Neural cell (in vitro differentiated cells): ENCODE measurements around the gene CNP. TPM values are rescaled to one million over a fixed set of nuclear protein-coding genes. Genes with fewer than 3 reads are reported as not detected.

Experiments used
- H2AFZ ChIP-seq: fragments of 200-600, 300-800 bp; sonication (generic), shearing (Covaris generic); 2 replicates; pipeline ENCODE4 v1.6.0; 2014; ENCODE audit warnings: low read depth, mild to moderate bottlenecking, antibody characterized with exemption, low read length, moderate library complexity
- H3F3A ChIP-seq: fragments of 200-600 bp; shearing (Covaris generic); 2 replicates; pipeline ENCODE4 v1.6.1; 2016; ENCODE audit warnings: mild to moderate bottlenecking, moderate library complexity, mixed read lengths, antibody characterized with exemption, low read length; ENCODE audit not compliant: insufficient read depth, poor library complexity, severe bottlenecking
- H3K27ac ChIP-seq: fragments of 200-600, 300-800 bp; sonication (generic), shearing (Covaris generic); 2 replicates; pipeline ENCODE4 v1.5.1; 2014; ENCODE audit warnings: mild to moderate bottlenecking, low read length, moderate library complexity
- H3K27me3 ChIP-seq: fragments of 300-800, 200-600 bp; sonication (generic), shearing (Covaris generic); 2 replicates; pipeline ENCODE4 v1.6.0; 2014; ENCODE audit warnings: mild to moderate bottlenecking, low read depth, low read length, moderate library complexity; ENCODE audit not compliant: insufficient read depth
- H3K36me3 ChIP-seq: fragments of 300-800, 200-600 bp; sonication (generic), shearing (Covaris generic); 2 replicates; pipeline ENCODE4 v1.5.1; 2014; ENCODE audit warnings: mild to moderate bottlenecking, antibody characterized with exemption, low read length, moderate library complexity; ENCODE audit not compliant: insufficient read depth
- H3K4me2 ChIP-seq: fragments of 300-800, 200-600 bp; sonication (generic), shearing (Covaris generic); 2 replicates; pipeline ENCODE4 v1.6.0; 2014; ENCODE audit warnings: mild to moderate bottlenecking, low read length
- H3K4me3 ChIP-seq: fragments of 300-800, 200-600 bp; sonication (generic), shearing (Covaris generic); 2 replicates; pipeline ENCODE4 v1.5.1; 2014; ENCODE audit warnings: mild to moderate bottlenecking, low read length, moderate library complexity
- H3K79me2 ChIP-seq: fragments of 200-600 bp; shearing (Covaris generic); replicated peaks from 2 replicates; pipeline ENCODE4 v1.6.0; 2014; ENCODE audit warnings: mild to moderate bottlenecking, low read length, moderate library complexity; ENCODE audit not compliant: insufficient read depth
- H3K9ac ChIP-seq: fragments of 300-800, 200-600 bp; sonication (generic), shearing (Covaris generic); 2 replicates; pipeline ENCODE4 v1.6.1; 2016; ENCODE audit warnings: mild to moderate bottlenecking, low read length, mixed read lengths
- H3K9me2 ChIP-seq: fragments of 200-600 bp; shearing (Covaris generic); 2 replicates; pipeline ENCODE4 v1.6.1; 2016; ENCODE audit warnings: mild to moderate bottlenecking, low read length, mixed read lengths; ENCODE audit not compliant: insufficient read depth
- H3K9me3 ChIP-seq: fragments of 200-600, 300-800 bp; sonication (generic), shearing (Covaris generic); 2 replicates; pipeline ENCODE4 v1.6.1; 2016; ENCODE audit warnings: mild to moderate bottlenecking, mixed run types, low read length, moderate library complexity, mixed read lengths
- H4K20me1 ChIP-seq: fragments of 200-600 bp; shearing (Covaris generic); 2 replicates; pipeline ENCODE4 v1.6.1; 2016; ENCODE audit warnings: mild to moderate bottlenecking, mixed run types; ENCODE audit not compliant: insufficient read depth
- EP300 ChIP-seq: fragments of 450-650 bp; conservative IDR thresholded peaks from 2 replicates; pipeline ENCODE4 v1.6.1; 2014; ENCODE audit warnings: antibody characterized with exemption, mild to moderate bottlenecking, moderate library complexity; ENCODE audit not compliant: poor library complexity, severe bottlenecking
- EZH2 ChIP-seq: fragments of 200-600, 300-800 bp; shearing (Covaris generic), sonication (generic); IDR thresholded peaks from 2 replicates; pipeline ENCODE4 v1.6.1; 2014; ENCODE audit warnings: antibody characterized with exemption, low read length, borderline replicate concordance, mild to moderate bottlenecking; ENCODE audit not compliant: insufficient read depth, poor library complexity, severe bottlenecking
- MXI1 ChIP-seq: fragments of 450-650 bp; conservative IDR thresholded peaks from 2 replicates; pipeline ENCODE4 v1.6.1; 2014; ENCODE audit warnings: antibody characterized with exemption, mild to moderate bottlenecking; ENCODE audit not compliant: poor library complexity, severe bottlenecking
- POLR2AphosphoS5 ChIP-seq: IDR thresholded peaks from 2 replicates; pipeline ENCODE4 v1.6.1; 2012
- RAD21 ChIP-seq: fragments of 450-650 bp; conservative IDR thresholded peaks from 2 replicates; pipeline ENCODE4 v1.6.1; 2014; ENCODE audit warnings: antibody characterized with exemption, mild to moderate bottlenecking, moderate library complexity
- SMC3 ChIP-seq: fragments of 450-650 bp; conservative IDR thresholded peaks from 2 replicates; pipeline ENCODE4 v1.6.1; 2014; ENCODE audit warnings: antibody characterized with exemption, mild to moderate bottlenecking, moderate library complexity; ENCODE audit not compliant: poor library complexity
- TAF1 ChIP-seq: IDR thresholded peaks from 2 replicates; pipeline ENCODE4 v1.6.1; 2012; ENCODE audit warnings: low read depth
- polyA plus RNA-seq: library from polyadenylated mRNA; depleted of rRNA; stranded (reverse); fragments of >200 nt; gene quantifications from 2 replicates; pipeline ENCODE4 v1.2.3, GENCODE V29; 2014
- TF ChIP-seq, protein P1 (sequence below): fragments of 450-650 bp; IDR thresholded peaks from 2 replicates; pipeline ENCODE4 v1.5.1; 2014; ENCODE audit warnings: antibody characterized with exemption, mild to moderate bottlenecking, moderate library complexity; ENCODE audit not compliant: poor library complexity, severe bottlenecking
- TF ChIP-seq, protein P2 (sequence below): IDR thresholded peaks from 2 replicates; pipeline ENCODE4 v1.6.1; 2012; ENCODE audit warnings: borderline replicate concordance

CNP gene
- polyA plus RNA-seq, 1 donor from 2014 or later: 27.7 TPM

GRCh38 chr17:41972571-41973407 lies 6.2 kb downstream of the CNP start:
- no peak overlapping the region for H3K27ac ChIP-seq
- H3K27me3 ChIP-seq: no peaks in the 10 kb centered on the region
- no peak overlapping the region for H3K4me3 ChIP-seq
- no peaks in the 10 kb centered on the region for H4K20me1 ChIP-seq
- no peak overlapping the region for H3K4me2 ChIP-seq
- peaks cover 8% of the 10 kb centered on the region for H3K36me3 ChIP-seq
- no peaks in the 10 kb centered on the region for H3K9me3 ChIP-seq
- no peaks in the 10 kb centered on the region for H3F3A ChIP-seq
- H3K79me2 ChIP-seq: peaks cover 10% of the 10 kb centered on the region
- no peak overlapping the region for H3K9ac ChIP-seq
- no peak overlapping the region for H2AFZ ChIP-seq
- no peak for TF ChIP-seq POLR2AphosphoS5
- TF ChIP-seq EZH2: no peak
- TF ChIP-seq, protein P1, sequence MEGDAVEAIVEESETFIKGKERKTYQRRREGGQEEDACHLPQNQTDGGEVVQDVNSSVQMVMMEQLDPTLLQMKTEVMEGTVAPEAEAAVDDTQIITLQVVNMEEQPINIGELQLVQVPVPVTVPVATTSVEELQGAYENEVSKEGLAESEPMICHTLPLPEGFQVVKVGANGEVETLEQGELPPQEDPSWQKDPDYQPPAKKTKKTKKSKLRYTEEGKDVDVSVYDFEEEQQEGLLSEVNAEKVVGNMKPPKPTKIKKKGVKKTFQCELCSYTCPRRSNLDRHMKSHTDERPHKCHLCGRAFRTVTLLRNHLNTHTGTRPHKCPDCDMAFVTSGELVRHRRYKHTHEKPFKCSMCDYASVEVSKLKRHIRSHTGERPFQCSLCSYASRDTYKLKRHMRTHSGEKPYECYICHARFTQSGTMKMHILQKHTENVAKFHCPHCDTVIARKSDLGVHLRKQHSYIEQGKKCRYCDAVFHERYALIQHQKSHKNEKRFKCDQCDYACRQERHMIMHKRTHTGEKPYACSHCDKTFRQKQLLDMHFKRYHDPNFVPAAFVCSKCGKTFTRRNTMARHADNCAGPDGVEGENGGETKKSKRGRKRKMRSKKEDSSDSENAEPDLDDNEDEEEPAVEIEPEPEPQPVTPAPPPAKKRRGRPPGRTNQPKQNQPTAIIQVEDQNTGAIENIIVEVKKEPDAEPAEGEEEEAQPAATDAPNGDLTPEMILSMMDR: no peak
- no peak for TF ChIP-seq TAF1
- no peak for TF ChIP-seq EP300
- TF ChIP-seq MXI1: no peak
- TF ChIP-seq, protein P2, sequence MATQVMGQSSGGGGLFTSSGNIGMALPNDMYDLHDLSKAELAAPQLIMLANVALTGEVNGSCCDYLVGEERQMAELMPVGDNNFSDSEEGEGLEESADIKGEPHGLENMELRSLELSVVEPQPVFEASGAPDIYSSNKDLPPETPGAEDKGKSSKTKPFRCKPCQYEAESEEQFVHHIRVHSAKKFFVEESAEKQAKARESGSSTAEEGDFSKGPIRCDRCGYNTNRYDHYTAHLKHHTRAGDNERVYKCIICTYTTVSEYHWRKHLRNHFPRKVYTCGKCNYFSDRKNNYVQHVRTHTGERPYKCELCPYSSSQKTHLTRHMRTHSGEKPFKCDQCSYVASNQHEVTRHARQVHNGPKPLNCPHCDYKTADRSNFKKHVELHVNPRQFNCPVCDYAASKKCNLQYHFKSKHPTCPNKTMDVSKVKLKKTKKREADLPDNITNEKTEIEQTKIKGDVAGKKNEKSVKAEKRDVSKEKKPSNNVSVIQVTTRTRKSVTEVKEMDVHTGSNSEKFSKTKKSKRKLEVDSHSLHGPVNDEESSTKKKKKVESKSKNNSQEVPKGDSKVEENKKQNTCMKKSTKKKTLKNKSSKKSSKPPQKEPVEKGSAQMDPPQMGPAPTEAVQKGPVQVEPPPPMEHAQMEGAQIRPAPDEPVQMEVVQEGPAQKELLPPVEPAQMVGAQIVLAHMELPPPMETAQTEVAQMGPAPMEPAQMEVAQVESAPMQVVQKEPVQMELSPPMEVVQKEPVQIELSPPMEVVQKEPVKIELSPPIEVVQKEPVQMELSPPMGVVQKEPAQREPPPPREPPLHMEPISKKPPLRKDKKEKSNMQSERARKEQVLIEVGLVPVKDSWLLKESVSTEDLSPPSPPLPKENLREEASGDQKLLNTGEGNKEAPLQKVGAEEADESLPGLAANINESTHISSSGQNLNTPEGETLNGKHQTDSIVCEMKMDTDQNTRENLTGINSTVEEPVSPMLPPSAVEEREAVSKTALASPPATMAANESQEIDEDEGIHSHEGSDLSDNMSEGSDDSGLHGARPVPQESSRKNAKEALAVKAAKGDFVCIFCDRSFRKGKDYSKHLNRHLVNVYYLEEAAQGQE: no peak
- no peak for TF ChIP-seq RAD21
- TF ChIP-seq SMC3: no peak
- H3K9me2 ChIP-seq: no peaks in the 10 kb centered on the region

GRCh38 chr17:41973408-41973811 lies 6.8 kb downstream of the CNP start:
- Histone ChIP-seq H3K79me2 (peaks cover 6% of the 10 kb centered on the region), H2AFZ (no peak overlapping the region), H3K27me3 (no peaks in the 10 kb centered on the region), H3K9ac (no peak overlapping the region), H3K27ac (no peak overlapping the region), H3K36me3 (peaks cover 8% of the 10 kb centered on the region), H3K9me2 (no peaks in the 10 kb centered on the region), H3K9me3 (no peaks in the 10 kb centered on the region), H3F3A (no peaks in the 10 kb centered on the region), H4K20me1 (no peaks in the 10 kb centered on the region), H3K4me3 (no peak overlapping the region), H3K4me2 (no peak overlapping the region)
- no peak for TF ChIP-seq RAD21
- TF ChIP-seq EP300: no peak
- TF ChIP-seq TAF1: no peak
- TF ChIP-seq, protein P2: no peak
- TF ChIP-seq, protein P1: no peak
- no peak for TF ChIP-seq POLR2AphosphoS5
- no peak for TF ChIP-seq SMC3
- TF ChIP-seq EZH2: no peak
- no peak for TF ChIP-seq MXI1
